GM15510 (cell line): ENCODE results near the gene BAG1.

ENCODE experiments used
- POLR2A ChIP-seq: IDR thresholded peaks from 3 replicates; pipeline ENCODE4 v1.6.1; 2011; ENCODE audit warnings: borderline replicate concordance; ENCODE audit not compliant: insufficient read length; ENCODE audit errors: extremely low read depth

Gene BAG1

DNA sequence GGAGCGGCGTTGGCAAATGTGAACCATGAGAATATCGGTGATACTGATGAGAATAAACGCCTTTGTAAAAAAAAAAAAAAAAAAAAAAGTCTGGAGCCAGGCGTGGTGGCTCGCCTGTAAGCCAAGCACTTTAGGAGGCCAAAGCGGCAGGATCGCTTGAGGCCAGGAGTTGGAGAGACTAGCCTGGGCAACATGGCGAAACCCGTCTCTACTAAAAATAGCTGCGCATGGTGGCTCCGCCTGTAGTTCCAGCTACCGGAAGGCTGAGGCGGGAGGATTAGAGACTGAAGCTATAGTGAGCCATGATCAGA is 25.4 kb upstream of the BAG1 start:
- no peak for TF ChIP-seq POLR2A

DNA sequence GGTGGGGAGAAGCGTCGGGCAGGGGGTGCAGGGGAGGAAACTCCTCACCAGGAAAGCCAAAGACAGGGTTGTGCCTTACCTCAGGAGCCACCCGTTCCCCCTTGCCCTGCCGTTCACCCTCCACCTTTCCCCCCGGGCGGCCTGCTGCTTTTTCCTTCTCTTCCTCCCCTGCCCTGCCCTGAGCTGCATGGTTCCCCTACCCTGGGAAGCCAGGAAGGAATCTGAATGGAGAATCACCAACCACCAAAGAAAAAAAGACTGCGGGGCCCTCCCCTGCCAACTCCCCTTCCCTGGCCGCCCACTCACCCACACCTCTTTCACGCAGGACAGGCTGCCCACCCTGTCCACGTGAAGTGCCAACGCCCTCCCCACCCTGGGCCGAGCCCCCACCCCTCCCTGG is 25.0 kb upstream of the BAG1 start:
- TF ChIP-seq POLR2A, result no peak

DNA sequence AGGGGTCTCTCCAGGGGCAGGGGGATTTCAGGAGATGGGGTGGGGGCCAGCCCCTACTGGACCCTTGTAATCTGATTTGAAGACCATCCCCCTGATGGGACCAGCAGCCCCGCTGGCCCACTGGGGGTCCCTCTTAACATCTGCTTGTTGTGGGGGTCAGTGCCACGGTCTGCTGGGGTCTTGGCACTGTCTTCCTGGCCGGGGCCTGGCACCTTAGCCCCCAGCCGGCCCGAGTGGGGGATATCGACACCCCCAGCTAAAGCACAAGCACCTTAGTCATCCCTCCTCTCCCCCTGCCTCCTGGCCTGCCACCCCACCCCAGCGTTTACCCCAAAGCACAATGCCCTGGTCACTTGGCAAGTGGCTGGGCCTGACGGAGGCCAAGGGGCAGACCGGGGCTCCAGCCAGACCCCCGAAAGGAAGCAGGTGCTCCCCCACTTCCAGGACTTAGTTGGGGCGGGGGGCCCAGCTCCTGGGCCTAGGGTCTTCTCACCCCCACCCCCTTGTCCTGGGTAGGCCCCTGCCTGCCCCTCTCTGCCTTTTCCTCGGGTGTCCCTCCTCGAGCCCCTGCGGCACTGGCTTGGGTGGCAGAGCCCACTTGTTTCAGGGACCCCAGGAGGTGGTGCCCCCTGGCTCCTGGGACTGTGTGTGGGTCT is 24.4 kb upstream of the BAG1 start:
- no peak for TF ChIP-seq POLR2A

DNA sequence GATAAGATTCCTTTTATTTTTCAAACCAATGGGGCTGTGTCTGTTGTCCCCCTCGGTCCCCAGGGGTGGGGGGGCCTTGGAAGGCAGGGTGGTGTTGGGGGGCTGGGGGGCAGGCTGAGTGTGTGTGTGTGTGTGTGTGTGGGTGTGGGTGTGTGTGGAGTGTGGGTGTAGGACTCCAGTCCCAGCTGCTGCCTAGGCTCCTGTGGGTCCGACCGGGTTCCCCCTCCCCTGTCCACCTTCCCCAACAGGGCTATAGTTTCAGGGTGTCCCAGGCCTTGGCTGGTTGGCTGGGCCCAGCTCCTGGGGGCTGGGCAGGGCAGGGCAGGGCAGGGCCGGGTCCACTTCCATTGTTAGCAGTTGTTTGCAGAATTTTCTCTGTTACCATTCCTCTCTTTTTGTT is 23.7 kb upstream of the BAG1 start:
- no peak for TF ChIP-seq POLR2A

DNA sequence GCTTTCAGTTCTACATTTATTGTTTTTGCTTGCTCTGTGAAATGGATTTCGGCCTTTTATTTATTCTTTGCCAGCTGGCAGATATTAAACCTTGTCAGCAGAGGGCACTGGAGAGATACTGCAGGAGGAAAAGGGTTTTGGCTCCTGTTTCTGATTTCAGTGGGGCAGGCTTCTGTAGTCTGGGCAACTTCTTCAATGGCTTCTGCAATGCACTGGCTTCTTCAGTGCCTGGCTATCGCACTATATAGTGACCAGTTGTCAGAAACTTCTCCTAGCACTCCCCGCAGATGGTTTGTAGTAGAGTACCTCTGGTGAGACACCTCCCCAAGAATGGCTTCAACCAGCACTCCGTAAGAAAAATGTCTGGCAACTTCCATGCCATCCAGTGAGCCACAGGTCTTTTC is 22.6 kb upstream of the BAG1 start:
- TF ChIP-seq POLR2A, result no peak

DNA sequence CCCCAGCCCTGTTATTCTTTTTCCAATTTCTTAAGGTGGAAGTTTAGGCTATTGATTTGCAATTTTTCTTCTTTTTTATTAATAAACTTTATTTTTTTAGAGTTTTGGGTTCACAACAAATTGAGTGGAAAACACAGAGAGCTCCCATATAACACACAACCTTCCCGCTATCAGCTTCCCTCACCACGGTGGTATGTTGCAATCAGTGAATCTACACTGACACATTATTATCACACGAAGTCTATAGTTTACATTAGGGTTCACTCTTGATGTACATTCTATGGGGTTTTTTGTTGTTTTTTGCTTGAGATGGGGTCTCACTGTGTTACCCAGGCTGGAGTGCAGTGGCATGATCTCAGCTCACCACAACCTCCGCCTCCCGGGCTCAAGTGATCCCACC is 21.0 kb upstream of the BAG1 start:
- no peak for TF ChIP-seq POLR2A

DNA sequence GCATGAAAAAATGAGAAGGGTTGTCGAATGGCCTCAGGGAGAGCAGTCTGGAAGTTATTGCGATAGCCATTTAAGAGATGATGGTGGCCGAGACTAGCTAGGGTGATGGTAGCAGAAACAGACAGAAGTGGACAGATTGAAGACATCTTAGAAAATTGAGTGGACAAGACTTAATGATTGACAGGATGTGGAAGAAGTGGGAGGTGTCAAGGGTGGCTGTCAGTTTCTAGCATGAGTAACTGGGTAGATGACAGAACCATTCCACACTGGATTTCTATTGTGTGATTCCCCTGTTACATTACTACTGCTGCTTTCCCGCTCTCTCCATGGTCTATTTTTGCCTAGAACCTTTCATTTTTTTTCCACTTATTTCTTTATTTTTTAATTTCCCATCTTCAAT is 13.0 kb upstream of the BAG1 start:
- TF ChIP-seq POLR2A, result no peak

DNA sequence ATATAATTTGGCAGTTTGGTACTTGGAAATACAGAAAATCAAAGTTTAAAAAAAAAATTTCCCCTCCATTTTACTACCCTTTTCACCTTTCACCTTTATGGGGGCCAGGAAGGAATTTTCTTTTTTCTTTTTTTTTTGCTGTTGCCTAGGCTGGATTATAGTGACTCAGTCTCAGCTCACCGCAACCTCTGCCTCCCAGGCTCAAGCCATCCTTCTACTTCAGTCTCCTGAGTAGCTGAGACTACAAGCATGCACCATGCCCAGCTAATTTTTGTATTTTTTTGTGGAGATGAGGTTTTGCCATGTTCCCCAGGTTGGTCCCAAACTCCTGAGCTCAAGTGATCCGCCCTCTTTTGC is 9.4 kb upstream of the BAG1 start:
- no peak for TF ChIP-seq POLR2A

DNA sequence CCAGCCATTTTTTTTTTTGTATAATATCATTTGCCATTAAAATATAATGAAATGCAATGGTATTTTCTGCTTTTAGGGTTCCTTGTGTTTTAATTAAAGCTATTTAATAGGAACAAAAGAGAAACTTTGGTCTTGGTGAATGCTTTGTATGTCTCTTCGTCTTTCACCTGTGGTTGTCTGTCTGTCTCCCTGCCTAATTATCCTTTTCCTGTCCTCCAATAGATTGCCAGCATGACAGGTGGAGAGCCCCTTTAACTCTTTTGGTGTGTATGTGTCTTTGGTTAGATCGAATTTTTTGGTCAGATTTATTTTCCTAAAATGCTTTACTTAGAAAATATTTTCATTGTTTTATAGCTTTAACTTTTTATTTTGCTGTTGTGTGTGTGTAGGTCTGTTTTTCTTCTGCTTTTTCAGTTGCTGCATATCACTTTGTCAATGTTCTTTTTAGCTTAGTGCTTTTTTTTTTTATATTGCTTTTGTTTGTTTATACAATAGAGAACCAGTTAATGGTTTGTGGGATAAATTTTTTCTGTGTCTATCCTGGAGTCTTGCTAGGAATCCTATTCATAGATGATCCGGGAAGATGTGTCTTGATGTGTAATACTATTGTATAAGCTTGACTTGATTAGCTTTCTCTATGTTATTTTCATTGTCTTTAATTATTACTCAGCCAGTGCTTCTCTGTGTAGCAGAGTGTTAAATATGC is 8.9 kb upstream of the BAG1 start:
- no peak for TF ChIP-seq POLR2A

DNA sequence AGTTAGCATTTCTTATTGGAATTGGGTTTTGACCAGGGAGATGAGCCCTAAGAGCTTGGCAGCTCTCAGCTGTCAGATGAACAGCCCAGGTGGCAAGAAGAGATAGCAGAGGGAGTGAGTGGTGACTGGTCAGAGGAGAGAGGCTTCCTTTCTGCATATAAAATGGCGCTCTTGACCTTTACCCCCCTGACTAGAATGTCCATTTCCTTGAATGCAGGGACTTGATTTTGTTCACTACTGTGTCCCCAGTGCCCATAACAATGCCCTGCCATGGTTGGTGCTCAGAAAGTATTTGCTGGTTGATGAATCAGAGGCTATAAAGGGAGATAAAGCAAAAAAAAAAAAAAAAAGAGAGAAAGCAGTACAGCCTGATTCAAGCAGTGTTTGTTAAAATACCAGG is 7.6 kb upstream of the BAG1 start:
- no peak for TF ChIP-seq POLR2A

DNA sequence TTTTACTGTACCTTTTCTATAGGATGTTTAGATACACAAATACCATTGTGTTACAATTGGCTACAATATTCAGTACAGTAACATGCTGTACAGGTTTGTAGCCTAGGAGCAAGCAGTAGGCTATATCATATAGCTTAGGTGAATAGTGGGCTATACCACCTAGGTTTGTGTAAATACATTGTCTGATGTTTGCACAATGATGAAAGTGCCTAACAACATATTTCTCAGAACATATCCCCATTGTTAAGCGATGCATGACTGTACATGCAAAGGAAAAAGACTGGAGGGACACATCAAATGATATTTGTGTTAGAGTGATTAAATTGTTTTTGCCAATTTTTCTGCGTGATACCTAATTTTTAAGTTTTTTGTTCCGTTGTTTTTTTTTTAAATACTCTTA is 5.6 kb upstream of the BAG1 start:
- no peak for TF ChIP-seq POLR2A

DNA sequence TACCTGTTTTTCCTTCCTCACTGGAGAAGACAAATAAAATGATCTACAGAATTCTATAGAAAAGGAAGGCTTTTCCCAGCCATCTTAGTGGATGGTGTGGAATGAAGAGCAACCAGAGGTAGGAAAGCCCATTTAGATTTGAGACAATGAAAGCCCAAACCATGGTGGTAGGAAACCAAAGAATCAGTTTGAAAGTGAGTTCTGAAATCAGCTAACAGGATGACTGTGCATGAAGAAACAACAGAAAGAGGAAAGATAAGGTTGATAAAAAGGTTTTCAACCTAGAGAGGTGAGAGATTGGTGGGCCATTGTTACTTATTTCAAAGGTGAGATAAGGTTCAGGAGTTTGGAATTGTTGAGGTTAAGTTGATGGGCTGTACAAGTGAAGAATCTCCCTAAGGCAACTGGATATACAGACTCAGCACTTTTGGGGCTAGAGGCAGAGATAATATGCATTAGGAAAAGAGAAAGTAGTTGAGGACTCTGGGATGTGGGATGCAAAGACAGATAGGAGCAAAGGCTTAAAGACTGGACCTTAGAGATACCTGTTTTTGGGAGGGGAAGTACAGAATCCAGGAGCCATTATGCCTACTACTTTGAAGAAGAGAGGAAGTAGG is 2.8 kb upstream of the BAG1 start:
- TF ChIP-seq POLR2A, result no peak

DNA sequence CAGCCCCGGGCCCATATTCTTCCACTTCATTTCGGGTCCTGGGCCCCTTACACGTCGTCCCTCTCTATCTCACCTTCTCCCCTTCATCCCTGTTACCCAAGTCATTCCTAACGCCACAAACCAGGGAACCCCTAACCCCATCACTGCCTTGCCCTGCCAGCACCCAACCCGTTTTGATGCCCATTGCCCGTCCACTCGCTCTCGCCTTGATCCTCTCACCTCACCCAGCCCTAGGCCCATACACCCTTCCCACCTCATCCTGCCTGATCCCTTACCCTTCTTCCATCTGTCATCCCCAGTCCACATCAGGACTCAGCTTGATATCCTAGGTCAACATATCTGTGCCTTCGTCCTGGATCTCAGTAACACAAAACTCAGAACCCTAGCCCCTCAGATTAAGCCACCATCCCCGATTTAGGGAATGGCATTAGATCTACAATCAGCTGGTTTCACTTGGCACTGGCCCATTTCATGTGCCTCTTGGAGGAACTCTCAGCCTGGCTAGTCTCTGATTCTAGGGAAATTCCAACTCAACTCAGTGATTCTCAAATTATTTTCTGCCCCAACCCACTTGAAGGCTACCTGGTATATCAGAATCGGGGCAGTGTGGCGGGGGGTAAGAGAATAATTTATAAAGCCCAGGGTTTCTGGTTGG is 830 bp upstream of the BAG1 start:
- no peak for TF ChIP-seq POLR2A

DNA sequence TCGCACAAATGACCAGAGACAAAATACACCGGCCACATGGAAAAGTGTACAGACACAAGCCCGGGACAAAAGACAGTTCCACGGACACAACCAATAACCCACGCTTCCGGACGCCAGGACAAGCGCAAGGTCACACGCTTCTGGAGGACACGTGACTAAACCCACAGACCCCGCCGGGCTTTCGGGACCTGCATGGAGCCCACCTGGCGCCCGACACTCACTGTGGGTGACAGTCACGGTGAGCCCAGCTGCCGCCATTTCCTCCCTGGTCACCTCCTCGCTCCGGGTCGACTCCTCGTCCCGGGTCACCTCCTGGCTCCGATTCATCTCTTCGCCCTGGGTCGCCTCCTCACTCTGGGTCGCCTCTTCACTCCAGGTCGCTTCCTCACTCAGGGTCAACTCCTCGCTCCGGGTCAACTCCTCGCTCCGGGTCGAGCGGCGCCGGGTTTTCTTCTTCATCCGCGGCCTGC is 470 bp downstream of the BAG1 start:
- TF ChIP-seq POLR2A, result no peak

DNA sequence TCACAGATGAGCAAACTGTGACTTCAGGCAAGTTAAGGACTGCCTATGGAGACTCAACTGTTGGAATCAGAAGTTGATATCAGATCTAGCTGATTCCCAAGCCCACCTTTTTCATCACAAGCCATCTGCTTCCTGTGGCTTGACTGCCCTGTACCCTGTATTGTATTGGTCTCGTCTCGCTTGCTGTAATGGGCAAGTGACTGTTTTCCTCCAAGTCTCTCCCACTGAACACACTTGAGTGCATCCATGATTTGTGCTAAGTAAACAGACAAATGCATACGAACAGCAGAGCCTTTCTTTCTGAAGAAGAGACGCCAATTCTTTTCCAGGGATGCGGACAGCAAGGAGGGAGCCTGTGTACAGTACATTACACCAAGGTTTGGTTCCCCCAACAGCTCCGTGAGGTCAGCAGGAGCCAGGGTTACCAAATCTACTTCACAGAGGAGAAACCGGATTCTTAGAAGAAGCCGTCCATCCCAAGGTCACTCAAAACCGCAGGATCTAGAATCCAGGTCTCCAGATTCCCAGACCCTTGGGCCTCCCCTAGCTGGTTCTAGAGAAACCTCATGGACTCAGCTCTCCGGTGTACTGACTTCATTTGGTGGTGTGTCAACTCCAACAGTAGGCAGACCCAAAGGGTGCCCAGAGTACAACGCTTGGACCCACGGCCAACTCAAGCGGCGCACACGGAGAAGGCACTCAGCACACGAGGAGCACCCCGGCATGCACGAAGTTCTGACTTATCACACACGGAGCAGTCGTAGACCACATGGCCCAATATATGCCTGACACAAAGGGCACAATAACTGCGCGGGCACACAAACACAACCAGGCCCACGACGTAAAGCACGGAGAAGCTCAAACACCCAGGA is 1.1 kb downstream of the BAG1 start:
- TF ChIP-seq POLR2A, result no peak

DNA sequence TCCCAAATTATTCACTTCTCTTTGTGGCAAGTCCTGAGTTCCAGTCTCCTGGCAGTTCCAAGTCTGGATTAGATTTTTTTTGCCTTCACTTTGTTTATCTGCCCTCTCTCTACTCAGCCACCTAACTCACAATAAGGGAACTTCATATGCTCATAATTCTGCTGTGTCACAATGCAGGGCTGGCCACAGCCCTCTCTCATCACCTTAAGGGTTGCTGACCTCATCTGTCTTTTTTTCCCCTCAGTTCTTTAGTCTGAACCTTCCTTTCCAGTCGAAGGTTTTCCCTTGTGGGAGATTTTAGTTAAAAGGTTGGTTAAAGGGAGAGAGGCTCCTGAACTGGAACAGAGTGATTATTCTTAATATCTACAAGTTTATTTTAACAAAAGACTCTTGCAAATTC is 4.1 kb downstream of the BAG1 start:
- TF ChIP-seq POLR2A, result no peak

DNA sequence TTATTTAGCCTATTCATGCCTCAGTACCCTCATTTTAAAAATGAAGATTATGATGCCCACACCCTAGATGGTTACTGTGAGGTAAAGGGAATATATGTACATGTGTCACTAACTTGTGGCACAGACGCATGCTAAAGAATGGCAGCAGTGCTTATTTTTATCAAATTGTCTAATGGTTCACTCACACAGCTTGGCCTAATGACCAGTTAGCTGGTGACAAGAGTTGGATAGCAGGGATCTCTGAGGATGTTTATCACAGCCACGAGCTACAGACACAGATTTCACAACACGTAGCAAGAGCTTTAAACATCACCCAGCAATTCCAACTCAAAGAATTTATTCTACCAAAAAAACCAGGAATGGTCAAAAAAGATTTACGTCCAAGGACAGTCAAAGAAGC is 7.2 kb downstream of the BAG1 start:
- TF ChIP-seq POLR2A, result no peak
